Osteoblast (primary cell): ENCODE measurements around the gene NUP62. TPM values are rescaled to one million over a fixed set of nuclear protein-coding genes. Genes with fewer than 3 reads are reported as not detected.

Source experiments
- DNase-seq: peaks from one replicate; pipeline ENCODE4 v3.0.0; 2011; ENCODE audit warnings: low spot score, mixed read lengths; ENCODE audit not compliant: insufficient read length; ENCODE audit errors: missing footprints
- H2AFZ ChIP-seq: 2 replicates; pipeline ENCODE4 v1.6.0; 2011; ENCODE audit warnings: mild to moderate bottlenecking, low read length
- H3K27ac ChIP-seq: 2 replicates; pipeline ENCODE4 v1.5.1; 2011; ENCODE audit warnings: mild to moderate bottlenecking, low read depth, low read length, moderate library complexity
- H3K27me3 ChIP-seq: 2 replicates; pipeline ENCODE4 v1.6.0; 2012; ENCODE audit warnings: mild to moderate bottlenecking, control low read depth, inconsistent platforms, low read length, moderate library complexity; ENCODE audit not compliant: insufficient read depth
- H3K36me3 ChIP-seq: 2 replicates; pipeline ENCODE4 v1.5.1; 2011; ENCODE audit warnings: mild to moderate bottlenecking, low read length, control low read depth, moderate library complexity; ENCODE audit not compliant: insufficient read depth
- H3K4me1 ChIP-seq: 2 replicates; pipeline ENCODE4 v1.5.1; 2011; ENCODE audit warnings: mild to moderate bottlenecking, low read length, control low read depth, moderate library complexity; ENCODE audit not compliant: insufficient read depth
- H3K4me2 ChIP-seq: 2 replicates; pipeline ENCODE4 v1.6.0; 2011; ENCODE audit warnings: mild to moderate bottlenecking, low read length; ENCODE audit not compliant: insufficient read depth
- H3K4me3 ChIP-seq: fragments of 200-600 bp; sonication (generic); 3 replicates; pipeline ENCODE4 v1.5.1; 2012; ENCODE audit warnings: mild to moderate bottlenecking, low read length, inconsistent platforms; ENCODE audit not compliant: insufficient read depth
- H3K79me2 ChIP-seq: 2 replicates; pipeline ENCODE4 v1.6.0; 2012; ENCODE audit warnings: mild to moderate bottlenecking, low read length, control low read depth, inconsistent platforms; ENCODE audit not compliant: insufficient read depth
- H3K9me3 ChIP-seq: 2 replicates; pipeline ENCODE4 v1.5.1; 2011; ENCODE audit warnings: low read depth, low read length, control low read depth
- H4K20me1 ChIP-seq: 2 replicates; pipeline ENCODE4 v1.6.0; 2012; ENCODE audit warnings: mild to moderate bottlenecking, low read length, control low read depth; ENCODE audit not compliant: insufficient read depth
- total RNA-seq: library from RNA; depleted of rRNA; stranded (reverse); fragments of >200 nt; gene quantifications from 2 replicates; pipeline ENCODE4 v1.2.3, GENCODE V29; 2012
- TF ChIP-seq, protein P1 (sequence below): IDR thresholded peaks from 2 replicates; pipeline ENCODE4 v1.5.1; 2011; ENCODE audit warnings: mild to moderate bottlenecking, low read depth, low read length, moderate library complexity; ENCODE audit errors: extremely low read depth

NUP62 gene
- total RNA-seq, 1 donor: 22.8 TPM

DNA sequence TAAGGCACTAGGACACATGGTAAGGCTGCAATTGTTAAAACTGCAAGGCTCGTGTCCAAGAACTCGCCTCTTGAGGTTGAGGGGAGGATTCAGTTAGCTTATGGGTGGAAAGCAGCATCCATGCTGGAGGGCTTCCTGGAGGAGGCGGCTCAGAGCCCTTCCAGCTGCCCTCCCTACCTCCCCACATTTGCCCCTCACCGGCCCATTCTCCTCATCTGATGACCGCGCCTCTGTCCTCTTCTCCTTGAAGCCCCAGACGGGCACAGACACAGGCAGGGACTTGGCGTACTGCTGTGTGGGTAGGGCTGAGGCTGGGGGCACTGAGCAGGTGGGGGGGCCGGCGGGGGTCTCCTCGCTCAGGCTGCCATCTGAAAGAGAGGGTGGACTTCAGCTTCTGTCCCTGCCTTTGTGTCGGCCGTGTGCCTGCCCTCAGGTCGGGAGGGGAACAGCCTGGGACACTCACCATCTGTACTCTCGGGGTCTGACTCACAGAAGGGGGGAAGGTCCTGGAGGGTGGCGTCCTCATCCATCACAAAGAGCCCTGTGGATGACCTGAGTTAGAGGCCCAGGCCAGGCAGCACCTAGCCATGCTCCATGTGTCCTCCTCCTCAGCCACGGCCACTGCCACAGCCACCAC is 57.8 kb downstream of the NUP62 start:
- TF ChIP-seq, protein P1, sequence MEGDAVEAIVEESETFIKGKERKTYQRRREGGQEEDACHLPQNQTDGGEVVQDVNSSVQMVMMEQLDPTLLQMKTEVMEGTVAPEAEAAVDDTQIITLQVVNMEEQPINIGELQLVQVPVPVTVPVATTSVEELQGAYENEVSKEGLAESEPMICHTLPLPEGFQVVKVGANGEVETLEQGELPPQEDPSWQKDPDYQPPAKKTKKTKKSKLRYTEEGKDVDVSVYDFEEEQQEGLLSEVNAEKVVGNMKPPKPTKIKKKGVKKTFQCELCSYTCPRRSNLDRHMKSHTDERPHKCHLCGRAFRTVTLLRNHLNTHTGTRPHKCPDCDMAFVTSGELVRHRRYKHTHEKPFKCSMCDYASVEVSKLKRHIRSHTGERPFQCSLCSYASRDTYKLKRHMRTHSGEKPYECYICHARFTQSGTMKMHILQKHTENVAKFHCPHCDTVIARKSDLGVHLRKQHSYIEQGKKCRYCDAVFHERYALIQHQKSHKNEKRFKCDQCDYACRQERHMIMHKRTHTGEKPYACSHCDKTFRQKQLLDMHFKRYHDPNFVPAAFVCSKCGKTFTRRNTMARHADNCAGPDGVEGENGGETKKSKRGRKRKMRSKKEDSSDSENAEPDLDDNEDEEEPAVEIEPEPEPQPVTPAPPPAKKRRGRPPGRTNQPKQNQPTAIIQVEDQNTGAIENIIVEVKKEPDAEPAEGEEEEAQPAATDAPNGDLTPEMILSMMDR: no peak
- H4K20me1 ChIP-seq: peaks cover 2% of the 10 kb centered on the region
- H3K36me3 ChIP-seq: peaks cover 13% of the 10 kb centered on the region

DNA sequence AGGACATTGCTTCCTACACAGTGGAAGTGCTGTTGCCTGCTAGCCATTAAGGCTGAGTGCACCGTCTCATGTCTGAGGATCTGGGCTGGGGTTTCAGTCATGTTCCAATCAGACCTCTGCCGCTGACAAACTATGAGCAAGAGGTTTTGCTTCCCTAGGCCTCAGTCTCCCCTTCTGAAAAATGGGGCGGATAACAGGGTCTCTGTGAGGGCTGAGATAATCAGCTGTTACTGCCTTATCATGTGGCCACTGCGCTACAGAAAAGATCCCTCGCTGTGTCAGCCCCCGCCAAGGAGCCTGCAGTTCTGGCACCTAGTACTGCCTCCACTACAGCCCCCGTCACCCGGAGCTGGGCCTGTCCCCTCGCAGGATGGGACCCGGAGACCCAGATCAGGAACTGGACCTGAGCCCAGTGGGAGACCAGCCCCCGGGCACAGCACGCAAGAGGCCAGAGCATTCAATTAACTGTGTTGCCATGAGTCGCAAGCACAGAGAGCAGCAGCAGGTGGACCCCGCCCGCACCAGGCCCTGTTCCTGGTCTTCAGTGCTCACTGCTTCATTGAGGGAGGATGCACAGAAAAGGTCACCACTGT is 58.9 kb downstream of the NUP62 start:
- Histone ChIP-seq H3K27me3 (no peaks in the 10 kb centered on the region), H3K4me3 (peak overlapping the region; percentile 74), H3K9me3 (no peaks in the 10 kb centered on the region), H3K79me2 (peaks cover 60% of the 10 kb centered on the region), H3K4me1 (peaks cover 39% of the 10 kb centered on the region), H3K27ac (peak overlapping the region; percentile 59), H3K4me2 (peak overlapping the region; percentile 87), H4K20me1 (peaks cover 7% of the 10 kb centered on the region), H2AFZ (peak overlapping the region; percentile 50), H3K36me3 (peaks cover 13% of the 10 kb centered on the region)
- TF ChIP-seq, protein P1: no peak
- no peak for DNase-seq

More for the DNA sequence above, 57.8 kb downstream of the NUP62 start:
- no peaks in the 10 kb centered on the region for H3K9me3 ChIP-seq
- DNase-seq: no peak
- H3K4me3 ChIP-seq: no peak overlapping the region
- H3K27ac ChIP-seq: no peak overlapping the region
- H3K4me2 ChIP-seq: no peak overlapping the region
- peaks cover 36% of the 10 kb centered on the region for H3K4me1 ChIP-seq
- no peaks in the 10 kb centered on the region for H3K27me3 ChIP-seq
- H2AFZ ChIP-seq: no peak overlapping the region
- peaks cover 61% of the 10 kb centered on the region for H3K79me2 ChIP-seq

DNA sequence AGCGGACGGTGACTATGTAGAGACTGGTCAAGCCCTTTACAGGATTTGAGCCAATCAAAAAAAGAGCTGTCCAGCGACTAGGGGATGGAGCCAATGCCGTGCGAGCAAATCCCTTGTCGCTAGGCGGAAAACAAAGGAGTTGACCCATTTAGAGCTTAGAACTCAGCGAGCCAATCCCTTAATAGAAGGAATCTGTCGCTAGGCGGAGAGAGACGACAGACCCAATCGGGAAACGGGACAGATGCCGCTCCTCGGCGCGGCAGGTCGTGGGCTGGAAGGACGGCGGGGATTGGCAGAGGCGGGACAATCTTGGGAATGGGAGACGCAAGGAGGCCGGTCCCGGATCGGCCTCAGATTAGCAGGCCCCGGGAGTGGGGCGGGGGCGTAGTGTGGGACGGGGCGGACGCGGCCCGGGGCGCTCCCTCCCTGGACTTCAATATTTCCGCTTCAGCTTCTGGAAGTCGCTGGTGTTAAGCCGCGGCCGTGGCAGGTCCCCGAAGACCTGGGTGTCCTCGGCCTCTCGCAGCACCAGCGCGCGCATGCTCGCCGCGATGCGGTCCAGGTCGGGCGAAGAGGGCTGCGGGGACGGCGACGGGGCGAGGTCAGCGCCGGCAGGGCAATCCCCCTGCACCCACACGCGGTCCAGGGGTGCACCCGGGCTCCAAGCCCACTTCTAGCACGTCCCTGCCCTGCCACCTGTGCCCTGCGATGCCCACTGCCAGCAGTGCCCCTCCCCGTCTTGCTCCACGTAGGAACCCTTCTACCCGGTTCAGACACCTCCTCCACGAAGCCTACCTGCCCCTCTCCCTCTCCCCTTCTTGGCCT is 59.6 kb downstream of the NUP62 start:
- H4K20me1 ChIP-seq: peaks cover 12% of the 10 kb centered on the region
- peaks cover 18% of the 10 kb centered on the region for H3K36me3 ChIP-seq
- no peaks in the 10 kb centered on the region for H3K27me3 ChIP-seq
- H3K4me3 ChIP-seq: peak overlapping the region; percentile 74
- peaks cover 33% of the 10 kb centered on the region for H3K4me1 ChIP-seq
- H3K27ac ChIP-seq: peak overlapping the region; percentile 69
- peaks cover 60% of the 10 kb centered on the region for H3K79me2 ChIP-seq
- peak overlapping the region; percentile 94 for H3K4me2 ChIP-seq
- H2AFZ ChIP-seq: peak overlapping the region; percentile 50
- DNase-seq: peak; percentile 100
- no peaks in the 10 kb centered on the region for H3K9me3 ChIP-seq
- TF ChIP-seq, protein P1: no peak
